RWPE1 (cell line): ENCODE measurements around the gene PQBP1.

Source experiments
- CTCF ChIA-PET: fragments of 350-600 bp; sonication (Branson Sonifier 250); formaldehyde crosslinking; extraction: SDS; loops from one replicate; lab custom pipeline; 2021; lab: Yijun Ruan, JAX
- POLR2A ChIA-PET: fragments of 400-600 bp; formaldehyde crosslinking; extraction: SDS; loops from one replicate; lab custom pipeline; 2020; ENCODE audit warnings: antibody characterized with exemption; ENCODE audit not compliant: low non-redundant PET; lab: Yijun Ruan, JAX
- DNase-seq: peaks from one replicate; pipeline ENCODE4 v3.0.0; 2012; ENCODE audit warnings: low spot score
- H3K27ac ChIP-seq: fragments of 450-650 bp; 2 replicates; pipeline ENCODE4 v1.5.1; 2017
- CTCF ChIP-seq: fragments of 450-650 bp; conservative IDR thresholded peaks from 2 replicates; pipeline ENCODE4 v1.5.1; 2017; ENCODE audit warnings: low read depth, mild to moderate bottlenecking

Gene PQBP1

GRCh38 chrX:48908600-48908999, 10.9 kb downstream of the PQBP1 start:
- no peak overlapping the region for H3K27ac ChIP-seq
- CTCF ChIA-PET: no interaction called here
- no peak for TF ChIP-seq CTCF
- DNase-seq: no peak
- POLR2A ChIA-PET: no interaction called here

DNA sequence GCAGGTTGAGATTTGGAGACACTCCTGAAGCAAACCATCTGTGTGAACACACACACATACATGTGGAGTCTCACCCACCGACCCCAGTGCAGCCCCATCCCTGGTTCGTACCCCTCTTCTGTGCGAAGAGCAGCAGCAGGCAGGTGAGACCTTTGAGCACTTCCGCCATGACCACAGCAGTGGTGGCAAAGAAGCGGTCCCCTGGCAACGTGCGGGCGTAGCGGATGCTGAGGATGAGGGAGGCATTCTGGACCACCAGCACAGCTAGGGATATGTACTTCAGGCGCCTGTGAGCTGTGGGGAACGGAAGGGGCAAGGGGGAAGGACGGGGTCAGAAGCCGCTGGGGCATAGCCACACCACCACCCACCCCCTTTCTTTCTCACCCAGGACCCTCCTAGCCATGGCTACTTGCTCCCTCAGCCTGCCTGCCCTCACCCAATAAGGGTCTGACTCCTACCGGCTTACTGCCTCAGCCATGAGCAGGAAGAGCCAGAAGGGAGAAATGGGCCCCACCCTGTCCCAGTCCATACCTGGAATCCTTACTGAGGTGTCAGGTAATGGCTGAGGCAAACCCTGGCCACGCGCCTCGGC, 12.1 kb downstream of the PQBP1 start:
- ChIA-PET CTCF (no interaction called here), POLR2A (no interaction called here)
- no peak for TF ChIP-seq CTCF
- H3K27ac ChIP-seq: no peak overlapping the region
- DNase-seq: no peak

- no peak for DNase-seq
- H3K27ac ChIP-seq: peak overlapping the region; percentile 87
- ChIA-PET POLR2A (no interaction called here), CTCF (no interaction called here)
- no peak for TF ChIP-seq CTCF
Observed at GRCh38 chrX:48910926-48911411, 13.2 kb downstream of the PQBP1 start.

DNA sequence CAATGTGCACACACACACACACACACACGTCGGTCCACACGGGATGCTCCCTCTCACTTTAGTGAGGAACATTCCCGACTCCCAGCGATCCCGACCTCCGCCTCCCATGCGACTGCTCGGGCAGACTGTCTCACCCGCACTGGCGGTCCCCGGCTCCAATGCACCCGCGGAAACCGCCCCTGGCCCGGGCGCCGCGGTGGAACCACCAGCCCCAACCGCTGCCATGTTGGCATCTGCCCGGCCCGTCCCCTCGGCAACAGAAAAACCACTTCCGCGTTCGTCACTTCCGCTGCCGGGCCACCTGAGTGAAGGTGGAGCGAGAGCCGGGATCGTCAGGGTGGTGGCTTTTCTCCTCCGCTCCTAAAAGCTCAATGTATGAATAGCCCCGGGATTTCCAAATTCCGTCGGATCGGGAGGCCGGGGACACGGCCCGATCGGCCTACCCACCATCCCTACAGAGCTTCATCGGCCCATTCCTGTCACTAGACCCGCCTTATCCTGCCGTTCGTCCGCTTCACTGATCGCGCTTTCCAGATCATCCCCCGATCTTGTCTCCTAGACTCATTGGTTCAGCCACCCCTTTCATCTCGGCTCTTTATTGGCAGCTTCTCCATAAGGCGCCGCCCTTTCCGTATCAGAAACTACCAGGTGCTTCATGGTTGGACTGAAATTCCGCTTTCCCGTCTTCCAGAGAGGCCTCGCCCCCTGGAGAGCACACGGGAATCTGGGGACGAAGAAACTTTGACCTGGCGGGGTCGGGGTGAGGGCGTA, 13.9 kb downstream of the PQBP1 start, which contains the start of gene SLC35A2:
SLC35A2 (minus strand) TSS at position 235 of the 771 bp plus-strand sequence; CDS start at position 225, 10 bp downstream.
- no peak for TF ChIP-seq CTCF
- peak within 1 kb of the TSS; percentile 87 for H3K27ac ChIP-seq
- ChIA-PET CTCF (no interaction called here), POLR2A (no interaction called here)
- peak; percentile 75 for DNase-seq

- ChIA-PET CTCF (no interaction called here), POLR2A (no interaction called here)
- TF ChIP-seq CTCF: no peak
- DNase-seq: no peak
- no peak overlapping the region for H3K27ac ChIP-seq
Observed at GRCh38 chrX:48913605-48914366, 16.1 kb downstream of the PQBP1 start.

- POLR2A ChIA-PET: no interaction called here
Observed at GRCh38 chrX:48914593-48915493, 17.1 kb downstream of the PQBP1 start.

More at GRCh38 chrX:48914593-48915493, 17.1 kb downstream of the PQBP1 start:
- no peak for DNase-seq
- no peak for TF ChIP-seq CTCF
- CTCF ChIA-PET: interaction anchor here (0.6 kb wide), 1 partner anchor 51 kb away, joined by 3 read pairs; no protein-coding TSS in a partner anchor
- H3K27ac ChIP-seq: no peak overlapping the region
